Measurements from ENCODE around the gene TSPEAR. TPM values are rescaled to one million over a fixed set of nuclear protein-coding genes. Genes with fewer than 3 reads are reported as not detected.

The TSPEAR gene
- total RNA-seq, 1 donor from 2014 or later: not detected

DNA sequence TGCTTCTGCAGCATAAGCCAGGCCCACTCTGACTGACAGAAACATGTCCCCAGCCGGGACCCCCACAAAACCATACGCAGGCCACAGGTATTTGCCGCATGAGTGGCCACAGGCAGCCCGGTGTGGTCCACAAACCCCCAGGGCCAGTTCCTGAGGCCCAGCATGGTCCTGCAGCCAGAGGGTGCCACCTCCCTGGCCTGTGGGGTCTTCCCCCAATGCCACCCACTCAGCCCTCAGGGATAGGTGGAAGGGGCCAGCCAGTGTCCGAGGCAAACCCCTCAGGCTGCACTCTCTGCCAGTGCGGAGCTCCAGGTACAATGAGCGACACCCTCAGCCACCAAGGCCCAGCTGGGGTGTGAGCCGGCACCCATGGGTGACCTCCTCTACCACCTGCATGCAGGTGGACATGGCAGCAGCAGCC is 46.8 kb upstream of the TSPEAR start:
- Mint-ChIP-seq H3K27ac (ENCODE audit: unreplicated experiment) (no peak overlapping the region), H3K9me3 (ENCODE audit: unreplicated experiment) (peaks cover 12% of the 10 kb centered on the region), H3K27me3 (ENCODE audit: unreplicated experiment) (peaks cover 11% of the 10 kb centered on the region), H3K4me1 (ENCODE audit: low read depth, unreplicated experiment) (no peaks in the 10 kb centered on the region), H3K4me3 (ENCODE audit: unreplicated experiment) (no peak overlapping the region), H3K36me3 (ENCODE audit: unreplicated experiment) (peaks cover 21% of the 10 kb centered on the region)
- no peak for DNase-seq
- no peak for TF ChIP-seq CTCF (IDR thresholded peaks at IDR 0.05; ENCODE audit: partially characterized antibody, unreplicated experiment)

DNA sequence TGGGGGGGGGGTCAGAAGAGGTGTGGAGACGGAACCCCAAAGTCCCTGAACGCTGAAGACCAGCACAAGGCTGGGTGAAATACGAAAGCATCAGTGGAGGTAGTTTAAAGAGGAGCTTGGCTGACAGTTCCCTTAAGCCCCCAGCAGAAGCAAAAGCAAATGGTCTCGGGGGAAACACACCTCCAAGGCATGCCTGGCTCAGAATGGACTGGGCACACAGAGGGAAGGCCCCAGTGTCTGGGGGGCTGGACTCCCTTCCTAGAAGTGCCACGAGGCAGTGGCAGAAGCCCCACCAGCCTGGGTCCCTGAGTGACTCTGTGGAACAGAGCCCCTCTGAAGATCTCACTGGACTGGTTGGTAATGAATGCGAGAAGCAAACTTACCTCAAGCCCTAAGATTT is 46.4 kb upstream of the TSPEAR start:
- Mint-ChIP-seq H3K36me3 (ENCODE audit: unreplicated experiment) (peaks cover 21% of the 10 kb centered on the region), H3K9me3 (ENCODE audit: unreplicated experiment) (peaks cover 11% of the 10 kb centered on the region), H3K27me3 (ENCODE audit: unreplicated experiment) (peaks cover 10% of the 10 kb centered on the region), H3K4me3 (ENCODE audit: unreplicated experiment) (no peak overlapping the region), H3K27ac (ENCODE audit: unreplicated experiment) (no peak overlapping the region), H3K4me1 (ENCODE audit: low read depth, unreplicated experiment) (no peaks in the 10 kb centered on the region)
- no peak for DNase-seq
- no peak for TF ChIP-seq CTCF (IDR thresholded peaks at IDR 0.05; ENCODE audit: partially characterized antibody, unreplicated experiment)

DNA sequence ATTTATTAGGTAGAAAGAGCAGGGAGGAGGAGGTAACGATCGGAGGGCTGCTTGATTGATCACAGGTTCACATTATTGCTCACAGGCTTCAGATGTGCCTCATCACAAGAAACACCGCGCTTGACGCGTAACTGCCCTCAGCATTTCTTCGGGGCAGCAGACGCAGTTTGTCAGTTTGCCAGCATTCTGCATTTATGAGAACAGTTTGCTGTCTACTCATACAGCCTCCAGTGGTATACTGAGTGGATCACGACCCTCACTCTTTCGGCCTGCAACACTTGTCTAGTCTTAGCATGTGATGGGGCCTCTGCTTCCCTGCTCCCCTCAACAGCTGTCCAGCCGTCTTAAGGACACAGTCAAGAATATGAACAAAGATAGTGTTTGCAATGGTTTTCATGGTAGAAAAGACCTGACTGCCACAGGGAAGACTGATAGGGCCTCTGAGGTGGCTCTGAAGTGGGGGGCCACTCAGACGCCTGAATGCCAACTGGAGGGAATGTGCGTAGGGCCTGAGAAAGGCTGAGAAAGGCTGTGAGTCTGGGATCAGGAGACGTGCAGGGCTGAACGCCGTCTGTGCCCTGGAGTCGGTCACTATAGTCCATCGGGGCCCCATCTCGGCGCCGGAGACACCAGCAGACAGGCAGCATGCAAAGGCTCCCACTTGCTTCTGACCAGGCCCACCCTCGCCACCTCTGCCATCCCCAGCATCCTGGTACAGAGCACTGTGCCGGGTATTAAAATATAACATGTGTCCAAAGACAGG is 45.2 kb upstream of the TSPEAR start:
- H3K4me3 Mint-ChIP-seq (ENCODE audit: unreplicated experiment): no peak overlapping the region
- DNase-seq: no peak
- peaks cover 13% of the 10 kb centered on the region for H3K9me3 Mint-ChIP-seq (ENCODE audit: unreplicated experiment)
- no peak for TF ChIP-seq CTCF (IDR thresholded peaks at IDR 0.05; ENCODE audit: partially characterized antibody, unreplicated experiment)
- no peak overlapping the region for H3K27ac Mint-ChIP-seq (ENCODE audit: unreplicated experiment)
- H3K4me1 Mint-ChIP-seq (ENCODE audit: low read depth, unreplicated experiment): no peaks in the 10 kb centered on the region
- H3K36me3 Mint-ChIP-seq (ENCODE audit: unreplicated experiment): peaks cover 20% of the 10 kb centered on the region
- peaks cover 9% of the 10 kb centered on the region for H3K27me3 Mint-ChIP-seq (ENCODE audit: unreplicated experiment)

GRCh38 chr21:44755227-44755626 is 43.9 kb upstream of the TSPEAR start:
- peaks cover 6% of the 10 kb centered on the region for H3K9me3 Mint-ChIP-seq (ENCODE audit: unreplicated experiment)
- peaks cover 4% of the 10 kb centered on the region for H3K27me3 Mint-ChIP-seq (ENCODE audit: unreplicated experiment)

More at GRCh38 chr21:44755227-44755626, 43.9 kb upstream of the TSPEAR start:
- Mint-ChIP-seq H3K36me3 (ENCODE audit: unreplicated experiment) (peaks cover 12% of the 10 kb centered on the region), H3K4me1 (ENCODE audit: low read depth, unreplicated experiment) (no peaks in the 10 kb centered on the region), H3K4me3 (ENCODE audit: unreplicated experiment) (no peak overlapping the region), H3K27ac (ENCODE audit: unreplicated experiment) (no peak overlapping the region)
- TF ChIP-seq CTCF (IDR thresholded peaks at IDR 0.05; ENCODE audit: partially characterized antibody, unreplicated experiment): no peak
- no peak for DNase-seq
